Progenitor cell of endocrine pancreas (in vitro differentiated cells): ENCODE results near the gene MRNIP. TPM values are rescaled to one million over a fixed set of nuclear protein-coding genes. Genes with fewer than 3 reads are reported as not detected.

Experiments
- DNase-seq: peaks from one replicate; pipeline ENCODE4 v3.0.0; 2021; ENCODE audit warnings: low spot score; ENCODE audit not compliant: unreplicated experiment
- H3K27ac Mint-ChIP-seq: 2 replicates; pipeline ENCODE4 v1.8.0; 2021; ENCODE audit warnings: mild to moderate bottlenecking, moderate library complexity, mixed read lengths
- H3K27me3 Mint-ChIP-seq: 2 replicates; pipeline ENCODE4 v1.8.0; 2021; ENCODE audit warnings: mixed read lengths
- H3K36me3 Mint-ChIP-seq: 2 replicates; pipeline ENCODE4 v1.8.0; 2022; ENCODE audit warnings: mixed read lengths; ENCODE audit not compliant: insufficient read depth
- H3K4me1 Mint-ChIP-seq: 2 replicates; pipeline ENCODE4 v1.8.0; 2021; ENCODE audit warnings: low read depth, mixed read lengths
- H3K4me3 Mint-ChIP-seq: 2 replicates; pipeline ENCODE4 v1.8.0; 2021; ENCODE audit warnings: low read depth, mild to moderate bottlenecking, moderate library complexity, mixed read lengths
- H3K9me3 Mint-ChIP-seq: 2 replicates; pipeline ENCODE4 v1.8.0; 2021; ENCODE audit warnings: low read depth, mixed read lengths
- total RNA-seq: library from RNA; stranded (reverse); gene quantifications from 2 replicates; pipeline ENCODE4 v1.2.1, GENCODE V29; 2021
- TF ChIP-seq, protein P1 (sequence below): fragments of 200-600 bp; sonication (generic); IDR thresholded peaks from one replicate; pipeline ENCODE4 v1.5.0; 2021; ENCODE audit warnings: antibody characterized with exemption, mild to moderate bottlenecking; ENCODE audit not compliant: unreplicated experiment

The MRNIP gene
- total RNA-seq, 1 donor from 2014 or later: 63.4 TPM

DNA sequence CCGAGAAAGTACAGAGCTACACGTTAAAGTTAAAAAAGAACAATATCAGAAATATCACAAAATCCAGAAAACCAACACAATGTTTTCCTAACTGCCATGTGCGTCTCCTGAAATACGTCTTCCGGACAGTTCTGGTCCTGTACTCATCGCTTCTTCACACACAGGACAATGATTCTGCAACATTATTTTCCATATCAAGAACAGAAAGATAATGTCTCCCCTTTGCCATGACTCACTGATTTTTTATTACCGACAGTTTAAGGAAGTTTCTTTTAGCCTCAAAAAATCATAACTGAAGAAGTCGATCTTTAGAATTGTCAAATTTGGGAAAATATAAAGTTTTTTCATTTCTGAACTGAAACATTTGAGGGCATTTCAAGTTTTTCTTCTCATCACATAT lies 46.5 kb upstream of the MRNIP start:
- peaks cover 8% of the 10 kb centered on the region for H3K27me3 Mint-ChIP-seq
- no peak overlapping the region for H3K4me3 Mint-ChIP-seq
- H3K36me3 Mint-ChIP-seq: peaks cover 7% of the 10 kb centered on the region
- no peak for DNase-seq
- H3K4me1 Mint-ChIP-seq: peaks cover 3% of the 10 kb centered on the region
- no peak overlapping the region for H3K27ac Mint-ChIP-seq
- H3K9me3 Mint-ChIP-seq: no peaks in the 10 kb centered on the region
- TF ChIP-seq, protein P1, sequence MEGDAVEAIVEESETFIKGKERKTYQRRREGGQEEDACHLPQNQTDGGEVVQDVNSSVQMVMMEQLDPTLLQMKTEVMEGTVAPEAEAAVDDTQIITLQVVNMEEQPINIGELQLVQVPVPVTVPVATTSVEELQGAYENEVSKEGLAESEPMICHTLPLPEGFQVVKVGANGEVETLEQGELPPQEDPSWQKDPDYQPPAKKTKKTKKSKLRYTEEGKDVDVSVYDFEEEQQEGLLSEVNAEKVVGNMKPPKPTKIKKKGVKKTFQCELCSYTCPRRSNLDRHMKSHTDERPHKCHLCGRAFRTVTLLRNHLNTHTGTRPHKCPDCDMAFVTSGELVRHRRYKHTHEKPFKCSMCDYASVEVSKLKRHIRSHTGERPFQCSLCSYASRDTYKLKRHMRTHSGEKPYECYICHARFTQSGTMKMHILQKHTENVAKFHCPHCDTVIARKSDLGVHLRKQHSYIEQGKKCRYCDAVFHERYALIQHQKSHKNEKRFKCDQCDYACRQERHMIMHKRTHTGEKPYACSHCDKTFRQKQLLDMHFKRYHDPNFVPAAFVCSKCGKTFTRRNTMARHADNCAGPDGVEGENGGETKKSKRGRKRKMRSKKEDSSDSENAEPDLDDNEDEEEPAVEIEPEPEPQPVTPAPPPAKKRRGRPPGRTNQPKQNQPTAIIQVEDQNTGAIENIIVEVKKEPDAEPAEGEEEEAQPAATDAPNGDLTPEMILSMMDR: no peak

GRCh38 chr5:179904463-179905160 lies 46.0 kb upstream of the MRNIP start:
- Mint-ChIP-seq H3K27ac (no peak overlapping the region), H3K27me3 (peaks cover 4% of the 10 kb centered on the region), H3K4me3 (no peak overlapping the region), H3K4me1 (peaks cover 3% of the 10 kb centered on the region), H3K9me3 (no peaks in the 10 kb centered on the region), H3K36me3 (peaks cover 7% of the 10 kb centered on the region)
- no peak for DNase-seq
- TF ChIP-seq, protein P1: no peak

DNA sequence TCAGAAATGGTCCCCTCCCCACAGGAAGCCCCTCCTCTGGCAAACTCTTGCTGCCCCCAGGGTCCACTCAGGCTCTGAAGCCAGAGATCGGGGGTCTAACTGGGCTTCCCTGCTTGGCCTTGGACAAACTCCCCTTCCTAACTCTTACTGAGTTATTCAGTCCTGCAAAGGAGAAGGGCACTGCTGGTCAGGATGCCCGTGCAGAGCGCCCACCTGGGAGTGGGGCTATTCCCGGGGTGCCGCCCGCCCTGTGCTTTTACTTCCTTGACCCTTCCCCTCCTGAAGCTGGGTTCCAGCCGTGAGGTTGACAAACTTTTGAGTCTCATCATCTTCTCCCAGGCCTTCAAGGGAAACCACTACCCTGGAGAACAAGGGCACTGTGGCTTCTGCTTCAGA lies 44.1 kb upstream of the MRNIP start:
- Mint-ChIP-seq H3K9me3 (no peaks in the 10 kb centered on the region), H3K4me1 (peaks cover 3% of the 10 kb centered on the region), H3K27me3 (no peaks in the 10 kb centered on the region), H3K36me3 (peaks cover 14% of the 10 kb centered on the region), H3K4me3 (no peak overlapping the region), H3K27ac (no peak overlapping the region)
- TF ChIP-seq, protein P1: no peak
- no peak for DNase-seq

- DNase-seq: no peak
- no peaks in the 10 kb centered on the region for H3K9me3 Mint-ChIP-seq
- TF ChIP-seq, protein P1: no peak
- no peaks in the 10 kb centered on the region for H3K27me3 Mint-ChIP-seq
- peaks cover 3% of the 10 kb centered on the region for H3K4me1 Mint-ChIP-seq
- no peak overlapping the region for H3K27ac Mint-ChIP-seq
- no peak overlapping the region for H3K4me3 Mint-ChIP-seq
- H3K36me3 Mint-ChIP-seq: peaks cover 18% of the 10 kb centered on the region
These were observed 43.5 kb upstream of the MRNIP start for GRCh38 chr5:179901915-179902762.

DNA sequence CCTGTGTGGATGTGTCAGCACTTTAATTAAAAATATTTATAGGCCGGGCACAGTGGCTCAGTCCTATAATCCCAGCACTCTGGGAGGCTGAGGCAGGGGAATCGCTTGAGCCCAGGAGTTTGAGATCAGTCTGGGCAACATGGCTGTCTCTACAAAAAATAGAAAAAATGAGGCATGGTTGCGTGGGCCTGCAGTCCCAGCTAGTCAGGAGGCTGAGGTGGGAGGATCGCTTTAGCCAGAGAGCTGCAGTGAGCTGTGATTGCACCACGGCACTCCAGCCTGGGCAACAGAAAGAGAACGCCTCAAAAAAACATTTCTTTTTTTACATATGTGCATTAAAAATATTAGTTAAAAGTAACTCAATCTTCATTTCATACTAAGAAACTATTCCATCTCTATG lies 42.8 kb upstream of the MRNIP start:
- no peaks in the 10 kb centered on the region for H3K27me3 Mint-ChIP-seq
- peaks cover 18% of the 10 kb centered on the region for H3K36me3 Mint-ChIP-seq
- no peak overlapping the region for H3K27ac Mint-ChIP-seq
- DNase-seq: no peak
- TF ChIP-seq, protein P1: no peak
- H3K9me3 Mint-ChIP-seq: no peaks in the 10 kb centered on the region
- H3K4me3 Mint-ChIP-seq: no peak overlapping the region
- H3K4me1 Mint-ChIP-seq: peaks cover 3% of the 10 kb centered on the region
